NCI-H526 (cell line): Measurements from ENCODE around the gene PASK.
"Not testable (repeated sequence)": the region's sequence is repeated elsewhere in the genome, so short reads cannot be mapped to it uniquely, and the experiment has no call there.

Source experiments
- DNase-seq, 2 experiments: peaks; one replicate each; lab custom pipeline; 2025; lab: John Stamatoyannopoulos, UW

The PASK gene

GRCh38 chr2:241105641-241106040 is 43.6 kb downstream of the PASK start:
- DNase-seq, result no peak

- DNase-seq, result not testable (repeated sequence)
Measured at GRCh38 chr2:241104611-241105010, 44.7 kb downstream of the PASK start.

DNA sequence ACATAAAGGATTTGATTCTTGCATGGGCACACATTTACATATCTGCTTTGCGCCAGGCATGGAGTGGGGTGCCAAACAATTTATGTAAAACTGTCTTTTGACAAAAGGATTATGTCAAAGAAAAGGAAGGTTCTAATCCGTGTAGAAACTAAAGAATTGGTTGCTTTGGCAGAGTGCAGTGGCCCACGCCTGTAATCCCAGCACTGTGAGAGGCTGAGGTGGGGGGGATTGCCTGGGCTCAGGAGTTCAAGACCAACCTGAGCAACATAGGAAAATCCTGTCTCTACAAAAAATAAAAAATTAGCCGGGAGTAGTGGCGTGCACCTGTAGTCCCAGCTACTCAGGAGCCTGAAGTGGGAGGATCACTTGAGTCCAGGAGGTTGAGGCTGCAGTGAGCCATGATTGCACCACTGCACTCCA is 46.1 kb downstream of the PASK start:
- DNase-seq, result no peak

- peak; percentile 87 to 98 for DNase-seq
Measured at GRCh38 chr2:241102239-241102803, 47.0 kb downstream of the PASK start, which contains the start of gene MTERF4. Gene MTERF4 (minus strand): TSS chr2:241102287. CDS start chr2:241102273, 14 bp downstream.

GRCh38 chr2:241099246-241099645 is 50.0 kb downstream of the PASK start:
- no peak for DNase-seq

DNA sequence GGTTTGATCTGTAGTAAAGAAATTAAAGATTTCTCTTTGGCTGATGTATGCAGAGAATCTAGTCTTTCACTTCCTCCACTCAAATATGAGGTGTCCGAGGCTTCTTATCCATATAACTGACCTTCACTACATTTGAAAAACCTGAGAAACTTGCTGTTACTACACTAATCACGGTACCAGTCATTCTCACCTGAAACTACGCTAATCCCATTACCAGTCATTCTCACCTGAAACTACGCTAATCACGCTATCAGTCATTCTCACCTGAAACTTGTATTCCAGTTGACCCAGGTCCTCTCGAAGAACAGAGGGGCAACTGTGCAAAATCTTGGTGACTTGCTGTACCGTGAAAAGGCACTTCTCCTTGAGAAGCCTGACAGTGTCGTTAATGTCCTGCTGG is 52.3 kb downstream of the PASK start:
- DNase-seq, result no peak

GRCh38 chr2:241095594-241096290 is 53.5 kb downstream of the PASK start:
- DNase-seq, result no peak

DNA sequence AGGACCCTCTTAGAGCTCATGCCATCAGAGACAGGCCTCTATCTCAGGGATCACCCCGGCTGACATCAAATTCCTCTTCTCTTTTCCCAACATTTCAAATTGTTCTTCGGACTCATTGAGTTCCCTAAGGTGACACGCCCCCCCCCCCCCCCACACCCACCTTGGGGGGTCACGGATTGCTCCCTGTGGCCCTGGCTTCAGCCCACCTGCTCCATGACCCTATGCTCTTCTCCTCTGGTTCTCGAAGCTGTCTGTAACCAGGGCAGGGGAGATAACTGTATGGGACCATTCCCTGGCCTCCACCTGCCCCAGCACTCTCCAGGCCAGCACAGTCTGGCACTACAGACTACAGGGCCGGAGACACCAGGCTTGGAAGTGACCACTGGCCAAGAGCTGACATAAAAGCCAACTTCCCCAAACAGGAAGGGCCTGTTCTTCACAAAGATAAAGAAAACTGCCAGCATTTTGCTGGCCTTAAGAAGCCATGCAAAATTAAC is 54.3 kb downstream of the PASK start:
- DNase-seq, result no peak

DNA sequence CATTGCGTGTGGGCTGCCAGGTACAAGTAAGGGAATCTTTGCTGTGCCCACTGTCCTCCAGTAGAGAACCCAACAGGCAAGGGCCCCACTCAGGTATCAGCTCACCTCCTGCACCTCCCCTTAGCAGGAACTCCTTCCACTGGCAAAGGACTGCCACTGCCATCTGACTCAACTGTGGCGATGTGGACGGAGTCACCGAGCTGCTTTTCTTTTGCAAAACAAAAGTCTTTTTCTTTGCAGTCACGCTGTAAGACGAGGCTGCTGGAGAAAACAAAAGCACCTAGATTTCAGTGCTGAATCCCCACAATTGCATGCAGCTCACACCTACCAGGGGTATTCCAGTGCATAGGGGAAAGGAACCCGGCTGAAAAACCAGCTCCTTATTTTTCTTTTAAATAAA is 55.1 kb downstream of the PASK start:
- no peak for DNase-seq

- peak; percentile 56 to 70 for DNase-seq
Measured at GRCh38 chr2:241093133-241093781, 56.0 kb downstream of the PASK start.

GRCh38 chr2:241092677-241093076 is 56.6 kb downstream of the PASK start:
- peak in 1 of 2 experiments; percentile 49 for DNase-seq

GRCh38 chr2:241091734-241092445 is 57.4 kb downstream of the PASK start:
- DNase-seq, result no peak

GRCh38 chr2:241091201-241091600 is 58.1 kb downstream of the PASK start:
- DNase-seq, result no peak

- DNase-seq, result no peak
Measured at GRCh38 chr2:241088791-241089732, 60.2 kb downstream of the PASK start.

DNA sequence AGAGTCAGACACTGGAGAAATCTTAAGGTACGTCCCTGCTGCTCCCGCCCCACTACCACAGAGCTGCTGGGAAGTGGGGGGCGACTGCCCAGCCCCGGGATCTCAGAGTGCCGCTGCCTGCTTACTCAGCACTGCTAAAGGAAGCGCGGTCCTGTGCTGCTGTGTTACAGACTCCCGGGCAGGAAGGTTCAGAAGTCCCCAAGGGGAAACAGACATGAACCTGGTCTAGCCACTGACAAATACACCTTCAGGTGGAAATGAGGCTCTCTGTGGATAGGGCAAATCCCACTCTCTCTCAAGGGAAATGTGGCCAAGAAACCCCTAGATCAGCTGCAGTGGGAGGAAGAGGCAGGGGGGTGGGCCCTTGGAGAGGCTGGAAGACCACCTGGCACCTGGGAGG is 60.9 kb downstream of the PASK start:
- DNase-seq, result no peak

GRCh38 chr2:241087420-241088268 is 61.6 kb downstream of the PASK start:
- no peak for DNase-seq

DNA sequence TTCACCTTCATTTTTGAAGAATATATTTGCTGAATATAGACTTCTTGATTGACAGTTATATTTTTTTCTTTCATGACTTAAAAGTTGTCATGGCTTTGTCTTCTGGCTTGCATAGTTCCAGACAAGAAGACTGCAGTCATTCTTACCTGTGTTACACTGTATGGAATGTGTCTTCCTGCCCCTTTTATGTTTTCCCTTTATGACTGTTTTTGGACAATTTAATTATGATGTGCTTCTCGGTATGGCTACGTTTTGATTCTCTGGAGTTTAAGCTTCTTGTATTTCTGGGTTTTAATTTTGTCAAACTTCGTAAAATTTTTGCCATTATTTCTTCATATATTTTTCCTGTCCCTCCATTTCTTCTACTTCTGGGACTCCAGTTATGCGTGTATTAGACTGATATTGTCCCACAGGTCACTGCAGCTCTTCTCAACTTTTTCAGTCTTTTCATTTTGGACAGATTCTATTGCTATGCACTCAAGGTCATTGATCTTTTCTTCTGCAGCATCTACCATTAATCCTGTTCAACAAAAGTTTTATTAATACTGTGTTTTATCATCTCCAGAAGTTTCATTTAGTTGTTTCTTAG is 64.3 kb downstream of the PASK start:
- no peak for DNase-seq

- DNase-seq, result no peak
Measured at GRCh38 chr2:241083091-241083415, 66.2 kb downstream of the PASK start.

DNA sequence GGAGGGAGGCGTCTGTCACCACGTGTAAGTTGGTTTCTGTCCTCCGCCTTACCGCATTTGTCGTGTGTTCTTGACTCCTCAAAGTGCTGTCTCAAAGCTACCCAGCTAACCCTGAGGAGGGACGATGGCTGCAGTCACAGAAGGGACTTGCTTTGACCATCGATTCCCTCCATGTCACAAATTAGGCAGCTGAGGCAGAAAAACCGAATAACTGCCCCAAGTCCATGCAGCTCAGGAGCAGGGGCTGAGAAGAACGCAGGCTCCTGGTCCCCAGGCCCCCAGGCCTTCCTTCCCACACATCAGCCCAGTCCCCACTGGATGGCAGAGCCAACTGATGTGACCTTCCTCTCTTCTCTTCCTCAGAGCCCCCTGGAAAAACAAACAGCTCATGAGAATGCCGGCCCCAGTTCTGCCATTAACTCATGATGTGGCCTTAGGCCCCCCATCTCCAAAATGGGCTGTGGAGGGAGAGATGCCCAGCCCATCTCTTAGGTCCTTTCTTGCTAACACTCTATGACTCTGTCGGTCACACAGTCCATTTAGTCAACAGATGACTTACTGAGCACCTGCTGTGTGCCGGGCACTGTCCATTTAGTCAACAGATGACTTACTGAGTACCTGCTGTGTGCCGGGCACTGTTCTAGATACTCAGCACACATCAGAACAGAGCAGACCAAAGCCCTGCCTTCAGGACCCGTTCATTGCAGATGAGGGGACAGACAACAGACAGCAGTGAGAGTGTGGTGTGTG is 66.8 kb downstream of the PASK start:
- no peak for DNase-seq
